ENCODE data around the gene HOXB1. TPM values are rescaled to one million over a fixed set of nuclear protein-coding genes. Genes with fewer than 3 reads are reported as not detected.
A peak's percentile ranks its signal among the peaks of the same experiment; 100 is the strongest.

The HOXB1 gene
- total and polyA plus RNA-seq, 2 donors (not counting 3 experiments of a cell fraction or from before 2014, with no cell fraction given), result not detected

DNA sequence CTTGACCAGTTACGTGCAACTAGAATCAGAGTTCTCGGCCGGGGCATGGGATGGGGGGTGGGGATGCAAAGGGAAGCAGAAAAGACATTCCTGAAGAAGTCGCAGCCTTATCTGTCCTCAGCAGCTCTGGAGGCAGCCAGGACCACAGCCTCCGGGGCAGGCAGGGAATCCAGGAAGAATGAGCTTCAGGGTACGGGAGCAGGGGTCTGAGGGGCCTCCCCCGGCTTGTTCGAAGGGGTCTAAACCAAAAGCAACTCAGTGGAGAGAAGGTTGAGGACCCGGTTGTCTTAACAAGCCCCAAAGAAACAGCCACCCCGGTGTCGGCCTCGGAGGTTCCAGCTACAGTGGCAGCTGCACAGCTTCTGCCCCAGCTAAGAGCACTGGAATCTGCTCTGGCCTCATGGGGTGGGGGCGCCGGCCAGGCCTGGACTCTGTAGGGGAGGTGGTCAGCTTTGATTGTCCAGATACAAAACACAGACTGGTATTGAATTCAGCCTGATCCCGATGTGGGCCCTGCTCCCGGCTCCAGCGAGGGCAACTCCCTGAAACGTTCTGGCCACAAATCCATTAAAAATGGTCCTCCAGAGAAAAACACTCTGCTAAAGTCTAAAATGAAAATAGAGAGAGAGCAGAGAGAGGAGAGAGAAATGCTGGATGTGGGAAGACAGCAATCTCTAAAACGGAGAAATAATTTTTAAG lies 39.7 kb upstream of the HOXB1 start:
- H3K9me3 ChIP-seq (replicated peaks; ENCODE audit: control insufficient read depth, insufficient read depth, low read length), result no peaks in the 10 kb centered on the region
- H3K4me2 ChIP-seq (ENCODE audit: insufficient read depth, low read length), result peak overlapping the region; percentile 80
- peak overlapping the region; percentile 60 for H3K9ac ChIP-seq (replicated peaks; ENCODE audit: extremely low read depth, insufficient read depth, low read length)
- dilution Hi-C loops (cut with MboI; ENCODE audit: extremely low pct_ligation_motif_present, low sequenced_read_pairs) (no loop called here), intact Hi-C loops (cut with micrococcal nuclease) (loop anchor here (2.0 kb wide), 1 partner anchor 14 kb away; no protein-coding TSS in a partner anchor)
- no peaks in the 10 kb centered on the region for H3K9me1 ChIP-seq (replicated peaks; ENCODE audit: control insufficient read depth, extremely low read depth, insufficient read depth, low read length)
- no peaks in the 10 kb centered on the region for H3K27me3 ChIP-seq (ENCODE audit: control insufficient read depth in 2 of 2, insufficient read depth in 2 of 2, low read length in 2 of 2)
- peak; percentile 68 for DNase-seq (ENCODE audit: low read depth, low spot score)
- no TSS peak for BruUV-seq (replicated peaks)
- peaks cover 0 to 2% of the 10 kb centered on the region in 2 experiments for H3K36me3 ChIP-seq (ENCODE audit: control insufficient read depth in 2 of 2, extremely low read depth in 1 of 2, insufficient read depth in 2 of 2, low read length in 2 of 2)
- peaks cover 88% of the 10 kb centered on the region for H3K4me1 ChIP-seq (ENCODE audit: control insufficient read depth, extremely low read depth, insufficient read depth, low read length)
- H3K27ac ChIP-seq (ENCODE audit: insufficient read depth, low read depth, low read length), result peak overlapping the region; percentile 68
- peak overlapping the region in 2 of 3 experiments; percentile 14 to 53 for H3K4me3 ChIP-seq (replicated peaks in 1 of 3; ENCODE audit: insufficient read depth in 1 of 3, low read depth in 1 of 3, low read length in 3 of 3)
- peak; percentile 68 for FAIRE-seq
- ChIA-PET CTCF (interaction anchor here (0.8 to 6.1 kb wide), 11 partner anchors 9 to 262 kb away, joined by 3 to 28 read pairs (median 3); no protein-coding TSS in a partner anchor), POLR2A (interaction anchor here (1.0 kb wide), 1 partner anchor 39 kb away, joined by 3 read pairs; no protein-coding TSS in a partner anchor)
- no peaks in the 10 kb centered on the region for H4K20me1 ChIP-seq (replicated peaks; ENCODE audit: control insufficient read depth, extremely low read depth, insufficient read depth, low read length)
- TF ChIP-seq POLR2A (IDR thresholded peaks at IDR 0.05; ENCODE audit: low read depth, low read length) (peak; percentile 22), MYC (IDR thresholded peaks at IDR 0.05; ENCODE audit: low read depth, low read length) (no peak)
- H2AFZ ChIP-seq (ENCODE audit: low read depth, low read length), result no peak overlapping the region
- H3K79me2 ChIP-seq (ENCODE audit: control insufficient read depth, insufficient read depth, low read length), result peaks cover 99% of the 10 kb centered on the region

DNA sequence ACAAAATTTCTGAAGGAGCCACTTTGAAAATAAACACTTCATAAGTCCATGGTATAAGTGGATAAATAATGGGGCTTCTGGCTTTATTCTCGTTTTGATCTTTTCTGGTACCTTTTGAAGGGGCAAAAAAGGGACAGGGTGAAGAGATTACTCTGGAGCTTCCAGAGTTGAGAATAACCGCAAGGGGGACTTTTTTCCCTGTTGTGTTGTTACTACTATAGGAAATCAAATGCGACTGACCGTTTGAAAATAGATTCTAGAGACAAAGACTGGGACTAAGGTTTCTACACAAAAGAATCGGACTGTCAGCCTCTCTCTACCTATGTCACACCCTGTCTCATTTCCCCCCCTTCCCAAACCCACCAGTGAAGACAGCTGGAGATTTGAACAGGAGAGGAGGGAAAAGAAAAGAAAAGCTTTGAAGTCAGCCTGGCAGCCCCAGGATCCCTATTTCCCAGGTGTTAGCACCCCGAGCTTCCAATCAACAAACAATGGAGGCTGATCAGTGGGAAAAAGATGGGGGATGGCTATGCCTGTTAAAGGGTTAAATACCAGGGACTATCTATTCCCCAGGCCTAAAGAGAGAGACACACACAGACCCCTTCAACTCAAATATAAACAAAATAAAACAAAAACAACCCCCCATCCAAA lies 39.0 kb upstream of the HOXB1 start:
- peaks cover 88% of the 10 kb centered on the region for H3K4me1 ChIP-seq (ENCODE audit: control insufficient read depth, extremely low read depth, insufficient read depth, low read length)
- H3K4me2 ChIP-seq (ENCODE audit: insufficient read depth, low read length), result peak overlapping the region; percentile 80
- H3K27me3 ChIP-seq (ENCODE audit: control insufficient read depth in 2 of 2, insufficient read depth in 2 of 2, low read length in 2 of 2), result no peaks in the 10 kb centered on the region
- H3K9me3 ChIP-seq (replicated peaks; ENCODE audit: control insufficient read depth, insufficient read depth, low read length), result no peaks in the 10 kb centered on the region
- no peaks in the 10 kb centered on the region for H4K20me1 ChIP-seq (replicated peaks; ENCODE audit: control insufficient read depth, extremely low read depth, insufficient read depth, low read length)
- peak; percentile 76 for FAIRE-seq
- peak; percentile 60 for DNase-seq (ENCODE audit: low read depth, low spot score)
- no TSS peak for BruUV-seq (replicated peaks)
- intact Hi-C loops (cut with micrococcal nuclease) (loop anchor here (2.0 kb wide), 2 partner anchors 13 to 25 kb away; partner anchors contain the start of gene HOXB2), dilution Hi-C loops (cut with MboI; ENCODE audit: extremely low pct_ligation_motif_present, low sequenced_read_pairs) (no loop called here)
- peaks cover 0 to 2% of the 10 kb centered on the region in 2 experiments for H3K36me3 ChIP-seq (ENCODE audit: control insufficient read depth in 2 of 2, extremely low read depth in 1 of 2, insufficient read depth in 2 of 2, low read length in 2 of 2)
- no peaks in the 10 kb centered on the region for H3K9me1 ChIP-seq (replicated peaks; ENCODE audit: control insufficient read depth, extremely low read depth, insufficient read depth, low read length)
- H3K27ac ChIP-seq (ENCODE audit: insufficient read depth, low read depth, low read length), result peak overlapping the region; percentile 68
- POLR2A ChIA-PET, result interaction anchor here (1.0 kb wide), 1 partner anchor 40 kb away, joined by 3 read pairs; no protein-coding TSS in a partner anchor
- CTCF ChIA-PET, result interaction anchor here (0.6 to 6.1 kb wide), 11 partner anchors 8 to 261 kb away, joined by 3 to 28 read pairs (median 3); partner anchors contain the start of gene HOXB4
- H3K79me2 ChIP-seq (ENCODE audit: control insufficient read depth, insufficient read depth, low read length), result peaks cover 99% of the 10 kb centered on the region
- peak overlapping the region in 1 of 3 experiments; percentile 53 for H3K4me3 ChIP-seq (replicated peaks in 1 of 3; ENCODE audit: insufficient read depth in 1 of 3, low read depth in 1 of 3, low read length in 3 of 3)
- TF ChIP-seq, protein P1, sequence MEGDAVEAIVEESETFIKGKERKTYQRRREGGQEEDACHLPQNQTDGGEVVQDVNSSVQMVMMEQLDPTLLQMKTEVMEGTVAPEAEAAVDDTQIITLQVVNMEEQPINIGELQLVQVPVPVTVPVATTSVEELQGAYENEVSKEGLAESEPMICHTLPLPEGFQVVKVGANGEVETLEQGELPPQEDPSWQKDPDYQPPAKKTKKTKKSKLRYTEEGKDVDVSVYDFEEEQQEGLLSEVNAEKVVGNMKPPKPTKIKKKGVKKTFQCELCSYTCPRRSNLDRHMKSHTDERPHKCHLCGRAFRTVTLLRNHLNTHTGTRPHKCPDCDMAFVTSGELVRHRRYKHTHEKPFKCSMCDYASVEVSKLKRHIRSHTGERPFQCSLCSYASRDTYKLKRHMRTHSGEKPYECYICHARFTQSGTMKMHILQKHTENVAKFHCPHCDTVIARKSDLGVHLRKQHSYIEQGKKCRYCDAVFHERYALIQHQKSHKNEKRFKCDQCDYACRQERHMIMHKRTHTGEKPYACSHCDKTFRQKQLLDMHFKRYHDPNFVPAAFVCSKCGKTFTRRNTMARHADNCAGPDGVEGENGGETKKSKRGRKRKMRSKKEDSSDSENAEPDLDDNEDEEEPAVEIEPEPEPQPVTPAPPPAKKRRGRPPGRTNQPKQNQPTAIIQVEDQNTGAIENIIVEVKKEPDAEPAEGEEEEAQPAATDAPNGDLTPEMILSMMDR (IDR thresholded peaks at IDR 0.05; ENCODE audit: extremely low read depth in 1 of 2, insufficient read depth in 1 of 2, low read depth in 1 of 2, low read length in 2 of 2), result peak; percentile 8 to 22
- TF ChIP-seq POLR2A (IDR thresholded peaks at IDR 0.05; ENCODE audit: low read depth, low read length), result no peak
- peak overlapping the region; percentile 60 for H3K9ac ChIP-seq (replicated peaks; ENCODE audit: extremely low read depth, insufficient read depth, low read length)
- no peak overlapping the region for H2AFZ ChIP-seq (ENCODE audit: low read depth, low read length)
